HCT116 (cell line): ENCODE results near the gene PPM1J.

ENCODE experiments used
- CTCF ChIP-seq, 3 experiments: fragments of 200-600 bp in 1 of 3; sonication (generic) in 1 of 3; IDR thresholded peaks in 2 of 3; conservative IDR thresholded peaks in 1 of 3; 2 replicates each; pipeline ENCODE4 v1.5.1; 2012 to 2017; ENCODE audit warnings: low read depth in 2 of 3, low read length in 2 of 3, antibody characterized with exemption in 1 of 3, borderline replicate concordance in 1 of 3, control low read depth in 1 of 3, mild to moderate bottlenecking in 1 of 3, mixed read lengths in 1 of 3, mixed run types in 1 of 3, moderate library complexity in 1 of 3; ENCODE audit not compliant: insufficient read depth in 1 of 3
- EZH2phosphoT487 ChIP-seq: fragments of 200-600 bp; IDR thresholded peaks from 2 replicates; pipeline ENCODE4 v1.6.1; 2018; ENCODE audit warnings: antibody characterized with exemption, borderline replicate concordance
- MAX ChIP-seq: IDR thresholded peaks from 2 replicates; pipeline ENCODE4 v1.6.1; 2012
- POLR2A ChIP-seq: IDR thresholded peaks from 2 replicates; pipeline ENCODE4 v1.7.0; 2011; ENCODE audit warnings: borderline replicate concordance; ENCODE audit not compliant: insufficient read depth, insufficient read length; ENCODE audit errors: extremely low read depth
- RAD21 ChIP-seq: IDR thresholded peaks from 2 replicates; pipeline ENCODE4 v1.6.1; 2012; ENCODE audit warnings: low read depth, mild to moderate bottlenecking
- REST ChIP-seq: IDR thresholded peaks from 2 replicates; pipeline ENCODE4 v1.6.1; 2012; ENCODE audit warnings: low read depth
- SP1 ChIP-seq: IDR thresholded peaks from 2 replicates; pipeline ENCODE4 v1.6.1; 2012; ENCODE audit warnings: low read depth
- ZNF274 ChIP-seq: fragments of 200-500 bp; sonication (Bioruptor generic); IDR thresholded peaks from 2 replicates; pipeline ENCODE4 v1.6.1; 2014; ENCODE audit warnings: mild to moderate bottlenecking, low read depth, low read length, inconsistent platforms

GRCh38 chr1:112674986-112675727, 40.0 kb downstream of the PPM1J start:
- TF ChIP-seq CTCF (IDR thresholded peaks at IDR 0.05 in 2 of 3, conservative IDR thresholded peaks at IDR 0.05 in 1 of 3; ENCODE audit: borderline replicate concordance in 1 of 3, insufficient read depth in 1 of 3, low read depth in 2 of 3, low read length in 2 of 3) (no peak), REST (no peak), EZH2phosphoT487 (no peak), POLR2A (no peak), SP1 (no peak), MAX (no peak; the same call in 1 of the 2 replicates), RAD21 (no peak), ZNF274 (no peak)
